Measurements from ENCODE around the gene BEAN1.

GRCh38 chr16:66402591-66403230, 24.4 kb upstream of the BEAN1 start:
- TF ChIP-seq POLR2A (IDR thresholded peaks at IDR 0.05): no peak
- no peak for TF ChIP-seq CTCF (IDR thresholded peaks at IDR 0.05)
